ENCODE data around the gene WDR1. TPM values are rescaled to one million over a fixed set of nuclear protein-coding genes. Genes with fewer than 3 reads are reported as not detected.

Gene WDR1
- total and polyA plus RNA-seq, 5 donors from 2014 or later = 312 to 422 (median 356) TPM

GRCh38 chr4:10159671-10160070 lies 43.1 kb upstream of the WDR1 start:
- DNase-seq (no peak), ATAC-seq (ENCODE audit: low read depth in 2 of 2) (no peak)
- no peaks in the 10 kb centered on the region for H3K27me3 ChIP-seq (ENCODE audit: control insufficient read depth, insufficient read depth, low read length)
- Mint-ChIP-seq H3K27me3 (peaks cover 4% of the 10 kb centered on the region), H3K9me3 (no peaks in the 10 kb centered on the region), H3K36me3 (no peaks in the 10 kb centered on the region), H3K27ac (no peak overlapping the region), H3K4me3 (no peak overlapping the region), H3K4me1 (peaks cover 10 to 39% (median 20%) of the 10 kb centered on the region in 4 donors)
- no peaks in the 10 kb centered on the region for H3K36me3 ChIP-seq (ENCODE audit: control insufficient read depth, insufficient read depth, low read length)
- H3K9me3 ChIP-seq (ENCODE audit: control insufficient read depth in 2 of 2, low read length in 2 of 2) = no peaks in the 10 kb centered on the region
- H3K4me1 ChIP-seq (ENCODE audit: control insufficient read depth, insufficient read depth, low read length, poor library complexity, severe bottlenecking) = peaks cover 15% of the 10 kb centered on the region
- H3K4me3 ChIP-seq (ENCODE audit: low read depth, low read length) = no peak overlapping the region
- no peak overlapping the region for H3K27ac ChIP-seq (ENCODE audit: insufficient read depth, low read length, poor library complexity, severe bottlenecking)

GRCh38 chr4:10158333-10158942 lies 41.8 kb upstream of the WDR1 start:
- Histone ChIP-seq H3K36me3 (ENCODE audit: control insufficient read depth, insufficient read depth, low read length) (no peaks in the 10 kb centered on the region), H3K27me3 (ENCODE audit: control insufficient read depth, insufficient read depth, low read length) (no peaks in the 10 kb centered on the region), H3K4me1 (ENCODE audit: control insufficient read depth, insufficient read depth, low read length, poor library complexity, severe bottlenecking) (peaks cover 15% of the 10 kb centered on the region), H3K27ac (ENCODE audit: insufficient read depth, low read length, poor library complexity, severe bottlenecking) (no peak overlapping the region), H3K9me3 (ENCODE audit: control insufficient read depth in 2 of 2, low read length in 2 of 2) (no peaks in the 10 kb centered on the region), H3K4me3 (ENCODE audit: low read depth, low read length) (no peak overlapping the region)
- ATAC-seq (ENCODE audit: low read depth in 2 of 2) (no peak), DNase-seq (no peak)
- no peak overlapping the region for H3K4me3 Mint-ChIP-seq
- H3K36me3 Mint-ChIP-seq = no peaks in the 10 kb centered on the region
- H3K9me3 Mint-ChIP-seq = no peaks in the 10 kb centered on the region
- H3K27ac Mint-ChIP-seq = no peak overlapping the region
- H3K4me1 Mint-ChIP-seq = peaks cover 10 to 39% (median 20%) of the 10 kb centered on the region in 4 donors
- H3K27me3 Mint-ChIP-seq = peaks cover 4% of the 10 kb centered on the region

- peaks cover 10 to 36% (median 20%) of the 10 kb centered on the region in 4 donors for H3K4me1 Mint-ChIP-seq
- peak in 1 of 2 donors; percentile 35 for ATAC-seq (ENCODE audit: low read depth in 2 of 2)
- H3K27ac Mint-ChIP-seq = peak overlapping the region in 1 of 3 donors; percentile 37
- Histone ChIP-seq H3K9me3 (ENCODE audit: control insufficient read depth in 2 of 2, low read length in 2 of 2) (no peaks in the 10 kb centered on the region), H3K27me3 (ENCODE audit: control insufficient read depth, insufficient read depth, low read length) (no peaks in the 10 kb centered on the region), H3K27ac (ENCODE audit: insufficient read depth, low read length, poor library complexity, severe bottlenecking) (no peak overlapping the region), H3K4me3 (ENCODE audit: low read depth, low read length) (no peak overlapping the region), H3K36me3 (ENCODE audit: control insufficient read depth, insufficient read depth, low read length) (no peaks in the 10 kb centered on the region), H3K4me1 (ENCODE audit: control insufficient read depth, insufficient read depth, low read length, poor library complexity, severe bottlenecking) (peaks cover 15% of the 10 kb centered on the region)
- H3K4me3 Mint-ChIP-seq = no peak overlapping the region
- H3K27me3 Mint-ChIP-seq = peaks cover 4% of the 10 kb centered on the region
- no peaks in the 10 kb centered on the region for H3K9me3 Mint-ChIP-seq
- H3K36me3 Mint-ChIP-seq = no peaks in the 10 kb centered on the region
- DNase-seq = peak; percentile 12 to 58 (median 16)
These were observed 41.1 kb upstream of the WDR1 start for GRCh38 chr4:10157478-10158332.

- Mint-ChIP-seq H3K9me3 (no peaks in the 10 kb centered on the region), H3K27me3 (peaks cover 9% of the 10 kb centered on the region), H3K27ac (no peak overlapping the region), H3K4me3 (no peak overlapping the region), H3K4me1 (peaks cover 0 to 6% (median 0%) of the 10 kb centered on the region in 4 donors), H3K36me3 (no peaks in the 10 kb centered on the region)
- H3K4me1 ChIP-seq (ENCODE audit: control insufficient read depth, insufficient read depth, low read length, poor library complexity, severe bottlenecking) = no peaks in the 10 kb centered on the region
- no peak overlapping the region for H3K27ac ChIP-seq (ENCODE audit: insufficient read depth, low read length, poor library complexity, severe bottlenecking)
- DNase-seq (no peak), ATAC-seq (ENCODE audit: low read depth in 2 of 2) (no peak)
- no peaks in the 10 kb centered on the region for H3K9me3 ChIP-seq (ENCODE audit: control insufficient read depth in 2 of 2, low read length in 2 of 2)
- no peaks in the 10 kb centered on the region for H3K27me3 ChIP-seq (ENCODE audit: control insufficient read depth, insufficient read depth, low read length)
- H3K4me3 ChIP-seq (ENCODE audit: low read depth, low read length) = no peak overlapping the region
- H3K36me3 ChIP-seq (ENCODE audit: control insufficient read depth, insufficient read depth, low read length) = no peaks in the 10 kb centered on the region
These were observed 37.6 kb upstream of the WDR1 start for GRCh38 chr4:10154241-10154640.

GRCh38 chr4:10153161-10153560 lies 36.6 kb upstream of the WDR1 start:
- Histone ChIP-seq H3K27me3 (ENCODE audit: control insufficient read depth, insufficient read depth, low read length) (no peaks in the 10 kb centered on the region), H3K4me1 (ENCODE audit: control insufficient read depth, insufficient read depth, low read length, poor library complexity, severe bottlenecking) (no peaks in the 10 kb centered on the region), H3K4me3 (ENCODE audit: low read depth, low read length) (no peak overlapping the region), H3K9me3 (ENCODE audit: control insufficient read depth in 2 of 2, low read length in 2 of 2) (no peaks in the 10 kb centered on the region), H3K36me3 (ENCODE audit: control insufficient read depth, insufficient read depth, low read length) (no peaks in the 10 kb centered on the region), H3K27ac (ENCODE audit: insufficient read depth, low read length, poor library complexity, severe bottlenecking) (no peak overlapping the region)
- peaks cover 0 to 3% (median 0%) of the 10 kb centered on the region in 4 donors for H3K4me1 Mint-ChIP-seq
- H3K27ac Mint-ChIP-seq = no peak overlapping the region
- no peak overlapping the region for H3K4me3 Mint-ChIP-seq
- no peaks in the 10 kb centered on the region for H3K36me3 Mint-ChIP-seq
- no peaks in the 10 kb centered on the region for H3K9me3 Mint-ChIP-seq
- ATAC-seq (ENCODE audit: low read depth in 2 of 2) (no peak), DNase-seq (no peak)
- peaks cover 9% of the 10 kb centered on the region for H3K27me3 Mint-ChIP-seq

GRCh38 chr4:10151182-10151581 lies 34.6 kb upstream of the WDR1 start:
- Histone ChIP-seq H3K27ac (ENCODE audit: insufficient read depth, low read length, poor library complexity, severe bottlenecking) (no peak overlapping the region), H3K4me3 (ENCODE audit: low read depth, low read length) (no peak overlapping the region), H3K27me3 (ENCODE audit: control insufficient read depth, insufficient read depth, low read length) (no peaks in the 10 kb centered on the region), H3K36me3 (ENCODE audit: control insufficient read depth, insufficient read depth, low read length) (no peaks in the 10 kb centered on the region), H3K9me3 (ENCODE audit: control insufficient read depth in 2 of 2, low read length in 2 of 2) (no peaks in the 10 kb centered on the region), H3K4me1 (ENCODE audit: control insufficient read depth, insufficient read depth, low read length, poor library complexity, severe bottlenecking) (no peaks in the 10 kb centered on the region)
- H3K36me3 Mint-ChIP-seq = no peaks in the 10 kb centered on the region
- H3K27me3 Mint-ChIP-seq = peaks cover 5% of the 10 kb centered on the region
- ATAC-seq (ENCODE audit: low read depth in 2 of 2) (no peak), DNase-seq (no peak)
- H3K27ac Mint-ChIP-seq = no peak overlapping the region
- no peaks in the 10 kb centered on the region for H3K4me1 Mint-ChIP-seq
- no peak overlapping the region for H3K4me3 Mint-ChIP-seq
- no peaks in the 10 kb centered on the region for H3K9me3 Mint-ChIP-seq

GRCh38 chr4:10144966-10145365 lies 28.4 kb upstream of the WDR1 start:
- Mint-ChIP-seq H3K36me3 (no peaks in the 10 kb centered on the region), H3K4me1 (no peaks in the 10 kb centered on the region), H3K27me3 (peaks cover 6% of the 10 kb centered on the region), H3K4me3 (no peak overlapping the region), H3K9me3 (peaks cover 0 to 2% (median 0%) of the 10 kb centered on the region in 7 donors), H3K27ac (no peak overlapping the region)
- ATAC-seq (ENCODE audit: low read depth in 2 of 2) (no peak), DNase-seq (no peak)
- Histone ChIP-seq H3K27ac (ENCODE audit: insufficient read depth, low read length, poor library complexity, severe bottlenecking) (no peak overlapping the region), H3K27me3 (ENCODE audit: control insufficient read depth, insufficient read depth, low read length) (no peaks in the 10 kb centered on the region), H3K36me3 (ENCODE audit: control insufficient read depth, insufficient read depth, low read length) (no peaks in the 10 kb centered on the region), H3K4me1 (ENCODE audit: control insufficient read depth, insufficient read depth, low read length, poor library complexity, severe bottlenecking) (no peaks in the 10 kb centered on the region), H3K4me3 (ENCODE audit: low read depth, low read length) (no peak overlapping the region), H3K9me3 (ENCODE audit: control insufficient read depth in 2 of 2, low read length in 2 of 2) (no peaks in the 10 kb centered on the region)
